NCI-H1694 treated with DMSO at 0.1 percent for 48 hours (cell line): Measurements from ENCODE around the gene COL25A1.
"Not testable (repeated sequence)": the region's sequence is repeated elsewhere in the genome, so short reads cannot be mapped to it uniquely, and the experiment has no call there.

Experiments
- DNase-seq: peaks from one replicate; lab custom pipeline; 2025; lab: John Stamatoyannopoulos, UW

Gene COL25A1

GRCh38 chr4:108950158-108950915 is 352.1 kb downstream of the COL25A1 start:
- no peak for DNase-seq

GRCh38 chr4:108947526-108947925 is 354.9 kb downstream of the COL25A1 start:
- no peak for DNase-seq

- DNase-seq: no peak
These were observed 356.2 kb downstream of the COL25A1 start for GRCh38 chr4:108946237-108946636.

- DNase-seq: no peak
These were observed 358.4 kb downstream of the COL25A1 start for GRCh38 chr4:108943976-108944591.

GRCh38 chr4:108943371-108943770 is 359.1 kb downstream of the COL25A1 start:
- DNase-seq: no peak

- DNase-seq: no peak
These were observed 360.5 kb downstream of the COL25A1 start for GRCh38 chr4:108941904-108942430.

- no peak for DNase-seq
These were observed 361.8 kb downstream of the COL25A1 start for GRCh38 chr4:108940634-108941033.

- no peak for DNase-seq
These were observed 362.3 kb downstream of the COL25A1 start for GRCh38 chr4:108940149-108940548.

GRCh38 chr4:108937066-108937465 is 365.4 kb downstream of the COL25A1 start:
- DNase-seq: no peak

- DNase-seq: not testable (repeated sequence)
These were observed 368.5 kb downstream of the COL25A1 start for GRCh38 chr4:108933925-108934324.

- no peak for DNase-seq
These were observed 369.4 kb downstream of the COL25A1 start for GRCh38 chr4:108933046-108933445.

- DNase-seq: no peak
These were observed 370.5 kb downstream of the COL25A1 start for GRCh38 chr4:108931926-108932325.

- no peak for DNase-seq
These were observed 372.3 kb downstream of the COL25A1 start for GRCh38 chr4:108930186-108930585.

- no peak for DNase-seq
These were observed 375.7 kb downstream of the COL25A1 start for GRCh38 chr4:108926781-108927180.

- no peak for DNase-seq
These were observed 376.4 kb downstream of the COL25A1 start for GRCh38 chr4:108926061-108926460.

- no peak for DNase-seq
These were observed 380.3 kb downstream of the COL25A1 start for GRCh38 chr4:108922191-108922590.

GRCh38 chr4:108920395-108921087 is 381.9 kb downstream of the COL25A1 start:
- DNase-seq: no peak

- no peak for DNase-seq
These were observed 383.1 kb downstream of the COL25A1 start for GRCh38 chr4:108919226-108919893.

- DNase-seq: no peak
These were observed 385.2 kb downstream of the COL25A1 start for GRCh38 chr4:108917255-108917654.

GRCh38 chr4:108916638-108917037 is 385.8 kb downstream of the COL25A1 start:
- no peak for DNase-seq

GRCh38 chr4:108906866-108907367 is 395.5 kb downstream of the COL25A1 start:
- DNase-seq: no peak

- DNase-seq: no peak
These were observed 396.5 kb downstream of the COL25A1 start for GRCh38 chr4:108906006-108906405.
